Stimulated activated naive CD8-positive, alpha-beta T cell treated with anti-CD3 and anti-CD28 coated beads, Interleukin-15, Interleukin-2, amounts not matched to agents 100 ng/mL and 50 ng/mL, for 24 hours (primary cell): ENCODE results near the gene U2AF1.
"Not testable (repeated sequence)": the region's sequence is repeated elsewhere in the genome, so short reads cannot be mapped to it uniquely, and the experiment has no call there.

Experiments used
- H3K27ac Mint-ChIP-seq: one replicate; pipeline ENCODE4 v1.8.0; 2021; ENCODE audit warnings: mild to moderate bottlenecking, mixed read lengths
- H3K27me3 Mint-ChIP-seq: one replicate; pipeline ENCODE4 v1.8.0; 2021; ENCODE audit warnings: mixed read lengths
- H3K36me3 Mint-ChIP-seq: one replicate; pipeline ENCODE4 v1.8.0; 2021; ENCODE audit warnings: low read depth, mixed read lengths
- H3K4me1 Mint-ChIP-seq: one replicate; pipeline ENCODE4 v1.8.0; 2021; ENCODE audit warnings: low read depth, mixed read lengths
- H3K4me3 Mint-ChIP-seq: one replicate; pipeline ENCODE4 v1.8.0; 2021; ENCODE audit warnings: mild to moderate bottlenecking, mixed read lengths
- H3K9me3 Mint-ChIP-seq: one replicate; pipeline ENCODE4 v1.8.0; 2021; ENCODE audit warnings: mixed read lengths

U2AF1 gene

GRCh38 chr21:43064265-43064917, 43.0 kb downstream of the U2AF1 start:
- not testable (repeated sequence) for H3K4me3 Mint-ChIP-seq, H3K27ac Mint-ChIP-seq, H3K36me3 Mint-ChIP-seq, H3K9me3 Mint-ChIP-seq, H3K27me3 Mint-ChIP-seq, H3K4me1 Mint-ChIP-seq

DNA sequence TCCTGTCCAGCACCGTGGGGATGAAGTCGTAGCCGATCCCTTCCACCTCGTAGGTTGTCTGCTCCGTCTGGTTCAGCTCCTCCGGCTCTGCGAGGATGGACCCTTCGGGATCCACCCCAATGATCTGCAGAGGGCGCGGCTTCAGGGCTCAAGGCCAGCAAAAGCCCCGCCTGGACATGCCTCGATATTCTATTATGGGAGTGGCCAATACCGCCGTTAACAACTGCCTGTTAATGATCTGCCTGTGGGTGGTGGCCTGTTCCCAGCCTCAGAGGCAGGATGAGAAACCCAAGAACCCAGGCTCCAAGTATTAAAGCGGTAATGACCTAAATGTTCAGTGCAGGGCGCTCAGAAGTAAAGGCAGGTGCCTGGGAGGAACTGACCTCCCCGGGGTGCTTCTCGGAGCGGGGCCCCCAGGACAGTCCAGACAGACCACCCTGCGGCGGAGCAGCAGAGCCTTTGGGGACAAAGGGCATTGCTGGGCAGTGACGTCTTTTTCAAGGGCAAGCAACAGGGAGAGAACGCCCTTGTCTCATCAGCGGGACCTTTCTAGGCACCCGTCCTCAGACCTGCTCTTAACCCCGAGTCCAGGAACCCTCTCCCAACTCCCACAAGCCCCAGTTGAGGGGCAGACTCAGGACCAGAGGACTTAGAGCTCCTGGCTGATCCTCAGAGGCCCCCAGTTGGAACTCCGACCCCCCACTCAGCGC, 44.3 kb downstream of the U2AF1 start:
- not testable (repeated sequence) for H3K27me3 Mint-ChIP-seq, H3K4me3 Mint-ChIP-seq, H3K9me3 Mint-ChIP-seq, H3K4me1 Mint-ChIP-seq, H3K36me3 Mint-ChIP-seq, H3K27ac Mint-ChIP-seq

- H3K9me3 Mint-ChIP-seq, H3K4me3 Mint-ChIP-seq, H3K27ac Mint-ChIP-seq, H3K36me3 Mint-ChIP-seq, H3K27me3 Mint-ChIP-seq, H3K4me1 Mint-ChIP-seq: not testable (repeated sequence)
These were observed 54.3 kb downstream of the U2AF1 start for GRCh38 chr21:43053112-43053511.

DNA sequence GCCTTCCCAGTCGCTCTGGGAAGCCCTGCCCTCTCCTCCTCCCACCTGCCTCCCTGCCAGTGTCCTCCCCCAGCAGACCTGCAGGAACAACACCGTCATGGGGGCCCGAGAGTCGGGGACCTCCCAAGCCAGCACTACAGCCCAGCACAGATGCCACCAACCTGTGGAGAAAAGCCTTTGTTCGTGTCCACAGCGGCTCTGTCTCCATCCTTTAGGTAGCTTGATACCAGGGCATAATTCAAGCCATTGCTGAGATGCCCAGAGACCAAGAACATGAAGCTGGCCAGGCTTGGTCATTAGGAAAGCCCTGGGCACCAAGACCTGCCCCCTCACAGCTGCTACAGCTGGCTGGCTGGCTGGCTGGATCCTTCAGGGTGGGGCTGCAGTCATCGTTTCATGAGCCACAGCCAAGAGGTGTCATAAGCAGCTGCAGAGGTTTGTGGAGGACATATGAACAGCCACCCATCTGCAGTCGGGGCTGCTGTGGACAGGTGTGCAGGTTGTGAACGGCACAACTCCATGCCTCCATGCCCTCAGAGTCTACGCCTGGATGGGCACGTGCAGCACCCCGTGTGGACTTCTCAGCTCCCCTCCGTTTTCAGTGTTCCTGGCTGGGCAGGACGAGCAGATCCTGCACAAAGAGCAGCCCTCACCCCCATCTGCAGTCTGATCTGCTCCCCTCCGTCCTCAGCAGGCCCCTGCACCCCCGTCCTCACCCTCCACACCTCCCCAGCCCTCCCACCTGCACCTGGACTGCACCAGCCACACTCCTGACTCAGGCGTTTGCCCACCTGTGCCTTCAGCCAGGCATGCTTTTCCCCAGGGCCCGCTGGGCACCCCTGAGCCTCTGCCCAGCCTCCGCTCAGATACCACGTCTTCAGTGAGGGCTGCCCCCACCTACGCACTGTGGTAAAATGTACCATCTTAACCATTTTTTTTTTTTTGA, 61.2 kb downstream of the U2AF1 start:
- not testable (repeated sequence) for H3K4me1 Mint-ChIP-seq, H3K9me3 Mint-ChIP-seq, H3K27ac Mint-ChIP-seq, H3K36me3 Mint-ChIP-seq, H3K4me3 Mint-ChIP-seq, H3K27me3 Mint-ChIP-seq

DNA sequence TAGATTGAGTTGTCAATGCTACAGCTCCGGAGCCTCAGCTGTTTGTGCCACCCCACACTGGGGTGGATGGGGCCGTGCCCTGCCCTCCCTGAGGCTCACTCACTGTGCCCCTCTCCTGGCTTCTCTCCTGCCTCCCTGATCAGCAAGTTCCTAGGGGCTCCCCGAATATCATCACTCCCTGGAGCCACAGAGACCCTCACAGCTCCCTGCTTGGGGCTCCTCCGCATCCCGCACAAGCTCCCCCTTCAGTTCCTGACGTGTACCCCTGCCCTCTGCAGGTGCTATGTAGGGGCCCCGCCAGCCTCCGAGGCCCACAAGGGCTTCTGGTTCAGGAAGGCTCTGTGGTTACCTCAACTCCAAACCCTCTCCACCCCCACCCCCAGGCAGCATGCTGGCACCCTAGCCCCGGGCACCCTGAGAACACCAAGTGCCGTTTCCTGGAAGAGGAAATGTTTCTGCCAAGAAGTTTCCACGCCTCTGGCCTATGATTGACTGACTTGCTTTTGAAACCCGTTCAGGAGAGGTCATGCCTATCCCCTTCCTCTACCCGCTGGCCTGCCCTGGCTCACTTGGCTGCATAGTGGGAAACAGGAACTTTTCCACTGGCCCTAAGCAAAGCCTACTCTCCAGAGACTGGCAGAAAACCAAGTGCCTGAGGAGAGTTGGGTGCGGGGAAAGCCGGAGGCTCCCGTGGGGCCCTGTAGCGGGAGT, 62.0 kb downstream of the U2AF1 start:
- H3K27me3 Mint-ChIP-seq, H3K9me3 Mint-ChIP-seq, H3K4me1 Mint-ChIP-seq, H3K36me3 Mint-ChIP-seq: not testable (repeated sequence)
- peak overlapping the region; percentile 74 for H3K27ac Mint-ChIP-seq
- peak overlapping the region; percentile 32 for H3K4me3 Mint-ChIP-seq

- not testable (repeated sequence) for H3K36me3 Mint-ChIP-seq, H3K4me3 Mint-ChIP-seq, H3K4me1 Mint-ChIP-seq, H3K9me3 Mint-ChIP-seq, H3K27ac Mint-ChIP-seq, H3K27me3 Mint-ChIP-seq
These were observed 62.8 kb downstream of the U2AF1 start for GRCh38 chr21:43044547-43044946.

- not testable (repeated sequence) for H3K27ac Mint-ChIP-seq, H3K4me3 Mint-ChIP-seq, H3K36me3 Mint-ChIP-seq, H3K27me3 Mint-ChIP-seq, H3K9me3 Mint-ChIP-seq, H3K4me1 Mint-ChIP-seq
These were observed 64.1 kb downstream of the U2AF1 start for GRCh38 chr21:43043291-43043690.
